Duodenal mucosa (tissue), 2 donors: Measurements from ENCODE around the gene PCDHGA3.
"Not testable (repeated sequence)": the region's sequence is repeated elsewhere in the genome, so short reads cannot be mapped to it uniquely, and the experiment has no call there.

Source experiments
- H3K27ac ChIP-seq: one replicate; pipeline ENCODE4 v1.7.0; 2013; ENCODE audit warnings: low read depth, low read length
- H3K27me3 ChIP-seq, 2 donors: one replicate each; pipeline ENCODE4 v1.7.0; 2013; ENCODE audit warnings: low read length in 2 of 2, control low read depth in 1 of 2; ENCODE audit not compliant: insufficient read depth in 2 of 2, control insufficient read depth in 1 of 2
- H3K36me3 ChIP-seq, 2 donors: one replicate each; pipeline ENCODE4 v1.7.0; 2013; ENCODE audit warnings: low read length in 2 of 2, control low read depth in 1 of 2; ENCODE audit not compliant: insufficient read depth in 2 of 2, control insufficient read depth in 1 of 2
- H3K4me1 ChIP-seq, 2 donors: one replicate each; pipeline ENCODE4 v1.7.0; 2013; ENCODE audit warnings: low read length in 2 of 2, control low read depth in 1 of 2; ENCODE audit not compliant: insufficient read depth in 2 of 2, control insufficient read depth in 1 of 2
- H3K4me3 ChIP-seq, 2 donors: one replicate each; pipeline ENCODE4 v1.7.0; 2013; ENCODE audit warnings: low read length in 2 of 2, low read depth in 1 of 2
- H3K9ac ChIP-seq, 2 donors: one replicate each; pipeline ENCODE4 v1.7.0; 2013; ENCODE audit warnings: low read length in 2 of 2, low read depth in 1 of 2
- H3K9me3 ChIP-seq, 2 donors: one replicate each; pipeline ENCODE4 v1.7.0; 2013; ENCODE audit warnings: low read length in 2 of 2, control low read depth in 1 of 2; ENCODE audit not compliant: control insufficient read depth in 1 of 2

PCDHGA3 gene

DNA sequence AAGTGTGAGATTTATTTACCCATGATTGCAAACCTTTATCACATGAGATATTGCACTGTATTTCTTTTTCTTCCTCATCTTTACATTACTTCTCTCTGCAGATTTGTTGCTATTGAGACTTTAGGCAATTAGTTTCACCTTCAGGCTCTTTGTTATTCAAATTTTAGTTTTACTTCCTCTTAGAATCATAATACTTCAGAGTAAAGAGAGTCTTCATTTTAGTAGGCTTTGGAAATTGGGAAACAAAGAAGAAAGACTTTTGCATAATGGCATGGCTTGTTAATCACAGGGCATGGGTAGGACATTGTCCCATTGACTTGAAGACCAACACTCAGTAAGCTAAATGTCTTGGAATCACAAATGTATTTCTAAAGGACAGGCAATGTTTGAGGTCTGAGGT lies 19.1 kb downstream of the PCDHGA3 start:
- H3K4me1 ChIP-seq: no peaks in the 10 kb centered on the region
- H3K9me3 ChIP-seq: peaks cover 31 to 43% of the 10 kb centered on the region in 2 donors
- no peak overlapping the region for H3K4me3 ChIP-seq
- H3K9ac ChIP-seq: no peak overlapping the region
- no peaks in the 10 kb centered on the region for H3K36me3 ChIP-seq
- no peaks in the 10 kb centered on the region for H3K27me3 ChIP-seq
- no peak overlapping the region for H3K27ac ChIP-seq

DNA sequence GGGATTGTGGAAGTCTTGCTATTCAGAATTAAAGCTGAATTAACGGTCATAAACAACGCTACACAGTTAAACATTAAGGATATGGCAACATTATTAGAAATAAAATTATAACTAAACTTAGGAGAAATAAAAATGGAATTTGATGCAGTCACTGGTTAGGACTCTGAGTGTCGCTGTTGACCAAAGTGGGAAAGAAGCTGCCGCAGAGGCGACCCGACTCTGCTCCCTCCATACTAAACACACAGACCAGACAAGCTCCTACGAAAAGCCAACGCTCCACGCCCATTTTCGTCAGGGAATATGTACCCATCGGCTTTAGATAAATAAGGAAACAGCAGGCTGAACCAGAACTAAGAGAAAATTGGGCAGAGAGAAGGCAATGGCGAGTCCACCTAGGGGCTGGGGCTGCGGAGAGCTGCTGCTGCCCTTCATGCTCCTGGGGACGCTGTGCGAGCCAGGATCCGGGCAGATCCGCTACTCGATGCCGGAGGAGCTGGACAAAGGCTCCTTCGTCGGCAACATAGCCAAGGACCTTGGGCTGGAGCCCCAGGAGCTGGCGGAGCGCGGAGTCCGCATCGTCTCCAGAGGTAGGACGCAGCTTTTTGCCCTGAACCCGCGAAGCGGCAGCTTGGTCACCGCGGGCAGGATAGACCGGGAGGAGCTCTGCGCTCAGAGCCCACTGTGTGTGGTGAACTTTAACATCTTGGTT lies 20.5 kb downstream of the PCDHGA3 start, which contains the start of gene PCDHGA5:
PCDHGA5 (plus strand) TSS at position 211 of the 709 bp plus-strand sequence; CDS start at position 380, 169 bp downstream.
- Histone ChIP-seq H3K4me3 (no peak within 1 kb of the TSS), H3K9me3 (peaks cover 31 to 43% of the 10 kb centered on the region in 2 donors), H3K36me3 (no peaks in the 10 kb centered on the region)

GRCh38 chr5:141366016-141366896 lies 22.6 kb downstream of the PCDHGA3 start:
- H3K9me3 ChIP-seq: peaks cover 34 to 38% of the 10 kb centered on the region in 2 donors
- H3K9ac ChIP-seq: no peak overlapping the region

More for the DNA sequence above, 20.5 kb downstream of the PCDHGA3 start, which contains the start of gene PCDHGA5:
- H3K27me3 ChIP-seq: no peaks in the 10 kb centered on the region
- no peak within 1 kb of the TSS for H3K27ac ChIP-seq
- no peaks in the 10 kb centered on the region for H3K4me1 ChIP-seq
- no peak within 1 kb of the TSS for H3K9ac ChIP-seq

DNA sequence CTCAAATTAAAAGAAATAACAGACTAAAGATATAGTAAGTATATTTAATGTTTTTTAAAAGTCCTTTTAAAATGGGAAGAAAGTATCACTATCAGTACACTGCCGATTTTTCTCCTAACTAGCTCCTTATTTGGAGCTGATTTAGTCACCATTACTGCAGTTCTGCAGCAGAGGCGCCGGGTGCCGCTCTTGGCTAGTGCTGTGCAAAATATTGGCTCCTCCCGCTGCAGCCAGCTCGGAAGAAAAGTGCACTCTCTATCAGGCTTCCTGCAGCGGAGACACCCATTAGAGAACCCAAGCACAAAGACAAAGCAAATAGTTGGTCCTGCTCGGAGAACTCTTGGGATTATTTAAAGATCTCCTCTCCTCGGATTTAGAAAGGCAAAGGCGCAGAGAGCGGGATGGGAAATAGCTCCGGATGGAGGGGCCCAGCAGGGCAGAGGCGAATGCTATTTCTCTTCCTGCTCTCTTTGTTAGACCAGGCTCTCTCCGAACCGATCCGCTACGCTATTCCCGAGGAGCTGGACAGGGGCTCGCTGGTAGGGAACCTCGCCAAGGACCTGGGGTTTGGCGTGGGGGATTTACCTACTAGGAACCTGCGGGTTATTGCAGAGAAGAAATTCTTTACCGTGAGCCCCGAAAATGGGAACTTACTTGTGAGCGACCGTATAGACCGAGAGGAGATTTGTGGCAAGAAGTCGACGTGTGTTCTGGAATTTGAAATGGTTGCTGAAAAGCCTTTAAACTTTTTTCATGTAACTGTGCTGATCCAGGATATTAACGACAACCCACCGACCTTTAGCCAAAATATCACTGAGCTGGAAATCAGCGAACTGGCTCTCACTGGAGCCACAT lies 26.6 kb downstream of the PCDHGA3 start, which contains the start of gene PCDHGB3:
PCDHGB3 (plus strand) TSS at position 249 of the 855 bp plus-strand sequence; CDS start at position 402, 153 bp downstream.
- H3K27me3 ChIP-seq: peaks cover 0 to 5% of the 10 kb centered on the region in 2 donors
- no peaks in the 10 kb centered on the region for H3K36me3 ChIP-seq
- peak within 1 kb of the TSS; percentile 18 to 49 for H3K4me3 ChIP-seq
- no peaks in the 10 kb centered on the region for H3K4me1 ChIP-seq
- H3K9ac ChIP-seq: no peak within 1 kb of the TSS
- H3K9me3 ChIP-seq: peaks cover 38 to 46% of the 10 kb centered on the region in 2 donors
- no peak within 1 kb of the TSS for H3K27ac ChIP-seq

More at GRCh38 chr5:141366016-141366896, 22.6 kb downstream of the PCDHGA3 start:
- no peaks in the 10 kb centered on the region for H3K36me3 ChIP-seq
- H3K4me3 ChIP-seq: no peak overlapping the region
- no peaks in the 10 kb centered on the region for H3K4me1 ChIP-seq
- peaks cover 0 to 5% of the 10 kb centered on the region in 2 donors for H3K27me3 ChIP-seq
- H3K27ac ChIP-seq: no peak overlapping the region

GRCh38 chr5:141371572-141372475 lies 28.2 kb downstream of the PCDHGA3 start:
- Histone ChIP-seq H3K9me3 (peaks cover 40 to 47% of the 10 kb centered on the region in 2 donors), H3K27ac (no peak overlapping the region), H3K9ac (no peak overlapping the region), H3K4me1 (no peaks in the 10 kb centered on the region), H3K4me3 (peak overlapping the region in 1 of 2 donors; percentile 21), H3K27me3 (peaks cover 0 to 5% of the 10 kb centered on the region in 2 donors), H3K36me3 (no peaks in the 10 kb centered on the region)

DNA sequence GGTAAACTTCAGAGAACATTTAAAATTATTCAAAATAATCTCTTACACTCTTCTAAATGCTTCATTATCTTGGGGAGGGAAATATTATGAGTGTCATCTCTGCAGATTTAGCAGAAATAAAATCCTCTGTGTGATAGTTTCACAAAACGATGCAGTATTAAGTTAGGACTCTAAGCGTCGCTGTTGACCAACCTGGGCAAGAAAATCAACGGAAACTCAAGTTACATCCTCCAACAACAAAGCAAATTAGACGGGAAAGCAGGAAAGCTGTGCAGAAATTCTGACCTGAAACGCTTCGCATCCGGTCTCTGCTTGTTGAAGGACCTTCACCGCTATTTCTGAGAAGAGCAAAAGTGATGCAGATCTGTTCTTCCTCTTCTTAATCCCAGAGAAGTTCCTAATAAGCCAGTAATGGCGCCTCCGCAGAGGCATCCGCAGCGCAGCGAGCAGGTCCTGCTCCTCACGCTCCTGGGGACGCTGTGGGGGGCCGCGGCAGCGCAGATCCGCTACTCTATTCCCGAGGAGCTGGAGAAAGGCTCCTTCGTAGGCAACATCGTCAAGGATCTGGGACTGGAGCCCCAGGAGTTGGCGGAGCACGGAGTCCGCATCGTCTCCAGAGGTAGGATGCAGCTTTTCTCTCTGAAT lies 30.2 kb downstream of the PCDHGA3 start, which contains the start of gene PCDHGA6:
PCDHGA6 (plus strand) TSS at position 219 of the 645 bp plus-strand sequence; CDS start at position 412, 193 bp downstream.
- H3K9ac ChIP-seq: no peak within 1 kb of the TSS
- no peaks in the 10 kb centered on the region for H3K36me3 ChIP-seq
- H3K4me3 ChIP-seq: peak within 1 kb of the TSS in 1 of 2 donors; percentile 43
- no peaks in the 10 kb centered on the region for H3K4me1 ChIP-seq
- H3K9me3 ChIP-seq: peaks cover 40 to 49% of the 10 kb centered on the region in 2 donors
- peaks cover 0 to 5% of the 10 kb centered on the region in 2 donors for H3K27me3 ChIP-seq
- H3K27ac ChIP-seq: no peak within 1 kb of the TSS

GRCh38 chr5:141374627-141375026 lies 31.0 kb downstream of the PCDHGA3 start:
- Histone ChIP-seq H3K27me3 (peaks cover 0 to 5% of the 10 kb centered on the region in 2 donors), H3K9me3 (peaks cover 40 to 49% of the 10 kb centered on the region in 2 donors), H3K36me3 (no peaks in the 10 kb centered on the region), H3K9ac (no peak overlapping the region), H3K27ac (no peak overlapping the region), H3K4me3 (no peak overlapping the region), H3K4me1 (no peaks in the 10 kb centered on the region)

- H3K36me3 ChIP-seq, H3K27ac ChIP-seq, H3K27me3 ChIP-seq, H3K4me3 ChIP-seq, H3K9ac ChIP-seq, H3K4me1 ChIP-seq: not testable (repeated sequence)
- H3K9me3 ChIP-seq: peaks cover 33 to 47% of the 10 kb centered on the region in 2 donors
These were observed 32.0 kb downstream of the PCDHGA3 start for GRCh38 chr5:141375444-141376155.
